Ovary (tissue), 9 donors: ENCODE measurements around the gene NDST1. TPM values are rescaled to one million over a fixed set of nuclear protein-coding genes. Genes with fewer than 3 reads are reported as not detected.
"Not testable (repeated sequence)": the region's sequence is repeated elsewhere in the genome, so short reads cannot be mapped to it uniquely, and the experiment has no call there.

ENCODE experiments used
- DNase-seq, 5 donors: peaks; one replicate each; pipeline ENCODE4 v3.0.0-alpha.2; 2019 to 2020
- H3K27ac ChIP-seq, 2 donors: fragments of 200-600 bp; one replicate each; pipeline versions ENCODE4 v1.5.1 to v1.8.0; 2019 to 2022
- H3K27me3 ChIP-seq: fragments of 200-600 bp; one replicate; pipeline ENCODE4 v1.8.0; 2022
- H3K36me3 ChIP-seq: fragments of 200-600 bp; sonication (generic); one replicate; pipeline ENCODE4 v1.5.1; 2019
- H3K4me1 ChIP-seq: one replicate; pipeline ENCODE4 v1.8.1; 2013; ENCODE audit warnings: mild to moderate bottlenecking, moderate library complexity; ENCODE audit not compliant: insufficient read depth
- H3K4me3 ChIP-seq: fragments of 200-600 bp; sonication (generic); one replicate; pipeline ENCODE4 v1.5.1; 2017
- H3K9me3 ChIP-seq, 2 donors: fragments of 200-600 bp in 1 of 2; sonication (generic) in 1 of 2; one replicate each; pipeline versions ENCODE4 v1.5.1 to v1.8.1; 2013 to 2019; ENCODE audit warnings: mild to moderate bottlenecking in 1 of 2, moderate library complexity in 1 of 2
- EP300 ChIP-seq: sonication (generic); formaldehyde crosslinking; IDR thresholded peaks from one replicate; pipeline ENCODE4 v1.6.1; 2017; ENCODE audit warnings: antibody characterized with exemption
- POLR2A ChIP-seq: fragments of 450-650 bp; IDR thresholded peaks from one replicate; pipeline ENCODE4 v1.6.1; 2017; ENCODE audit warnings: antibody characterized with exemption, mild to moderate bottlenecking, moderate library complexity
- WGBS, 3 donors: extraction: QIAGEN DNeasy Blood & Tissue Kit in 1 of 3; methylation state at CpG; one replicate each; pipeline versions ENCODE4 v1.1.5 to v1.1.7; 2013 to 2017; 5-methylcytosine and 5-hydroxymethylcytosine counted together
- intact Hi-C, 4 donors: fragments of 100-400 bp; cut with DNase I; formaldehyde crosslinking; loops; one replicate each; pipeline versions ENCODE4 v1.11.0 to v1.15.1; 2022 to 2023
- polyA plus RNA-seq, 2 donors: library from polyadenylated mRNA; stranded (reverse); fragments of 200-250 nt in 1 of 2; fragments of 350-450 nt in 1 of 2; fragmentation: Illumina TruSeq in 1 of 2; extraction: RNeasy Lipid Tissue Mini Kit (QIAGEN cat#74804) in 1 of 2; gene quantifications; one replicate each; pipeline ENCODE4 v1.2.3, GENCODE V29; 2013 to 2014
- total RNA-seq, 7 donors: library from RNA; depleted of rRNA in 2 of 7; stranded (reverse); fragments of >200 nt in 2 of 7; fragmentation: NEBNext Ultra II Directional in 3 of 7; extraction: Animal tissue kit (Norgen Biotek cat#: 25700) in 3 of 7; gene quantifications; one replicate each; pipeline versions ENCODE4 v1.1.0 to v1.2.4, GENCODE V29; 2016 to 2023
- TF ChIP-seq, protein P1 (sequence below), 3 donors: fragments of 450-650 bp in 2 of 3; fragments of 200-600 bp in 1 of 3; IDR thresholded peaks; one replicate each; pipeline versions ENCODE4 v1.5.1 to v1.8.0; 2016 to 2022; ENCODE audit warnings: antibody characterized with exemption in 3 of 3, mild to moderate bottlenecking in 1 of 3
- donor health status: DM: no; HTN: no; CAD: no; lungs with moderate emphysema.
- donor health status: DM: no; HTN: no; CAD: no.
- donor health status: Bipolar disorder and iron deficiency.
- donor health status: DM: yes; HTN: yes; CAD: no.
- donor health status: DM: no; HTN: no; CAD: no.
- donor health status: DM: yes; HTN: yes; CAD: no.

The NDST1 gene
- total and polyA plus RNA-seq, 9 donors = 31.0 to 139 (median 90.3) TPM

DNA sequence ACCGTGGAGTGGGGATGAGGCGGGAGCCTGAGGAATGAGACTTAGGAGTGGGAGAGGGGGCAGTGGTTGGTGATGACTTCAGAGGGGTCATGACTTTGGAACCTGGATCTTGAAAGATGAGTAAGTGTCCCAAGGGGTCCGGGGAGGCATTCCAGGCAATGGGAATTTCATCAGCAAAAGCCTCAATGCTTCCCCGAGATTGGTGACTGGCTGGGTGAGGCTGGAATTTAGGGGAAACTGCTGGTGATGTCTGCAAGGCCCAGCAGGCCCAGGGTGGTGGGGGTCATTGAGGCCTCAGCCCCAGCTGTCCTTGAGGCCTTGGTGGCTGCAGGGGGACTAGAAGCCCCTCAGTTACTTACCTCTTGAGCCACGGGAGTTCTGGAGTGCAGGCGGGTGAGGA lies 7.5 kb downstream of the NDST1 start:
- WGBS, 3 donors = 28 to 39% (median 32%) methylated on average over 6 of the region's 6 CpGs
- DNase-seq = peak in 4 of 5 donors; percentile 54 to 83 (median 60)

DNA sequence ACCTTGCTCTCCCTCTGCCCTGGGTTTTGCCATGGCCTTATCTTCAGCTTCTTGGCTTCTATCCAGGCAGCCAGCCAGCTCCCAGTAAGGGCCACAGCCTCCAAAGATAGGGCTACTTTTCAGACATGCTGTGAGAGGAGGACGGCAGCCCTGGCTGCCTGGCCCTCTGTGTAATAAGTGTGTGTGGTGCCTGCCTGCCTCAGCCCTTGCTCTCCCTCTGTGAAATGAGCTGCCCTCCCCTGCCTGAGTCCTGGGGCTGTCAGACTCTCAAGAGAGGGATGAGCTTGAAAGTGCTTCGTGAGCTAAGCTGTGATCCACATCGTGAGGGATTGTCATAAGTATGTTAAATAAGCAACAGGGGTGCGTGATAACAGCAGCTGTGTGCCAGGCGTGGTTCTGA lies 8.1 kb downstream of the NDST1 start:
- TF ChIP-seq, protein P1, sequence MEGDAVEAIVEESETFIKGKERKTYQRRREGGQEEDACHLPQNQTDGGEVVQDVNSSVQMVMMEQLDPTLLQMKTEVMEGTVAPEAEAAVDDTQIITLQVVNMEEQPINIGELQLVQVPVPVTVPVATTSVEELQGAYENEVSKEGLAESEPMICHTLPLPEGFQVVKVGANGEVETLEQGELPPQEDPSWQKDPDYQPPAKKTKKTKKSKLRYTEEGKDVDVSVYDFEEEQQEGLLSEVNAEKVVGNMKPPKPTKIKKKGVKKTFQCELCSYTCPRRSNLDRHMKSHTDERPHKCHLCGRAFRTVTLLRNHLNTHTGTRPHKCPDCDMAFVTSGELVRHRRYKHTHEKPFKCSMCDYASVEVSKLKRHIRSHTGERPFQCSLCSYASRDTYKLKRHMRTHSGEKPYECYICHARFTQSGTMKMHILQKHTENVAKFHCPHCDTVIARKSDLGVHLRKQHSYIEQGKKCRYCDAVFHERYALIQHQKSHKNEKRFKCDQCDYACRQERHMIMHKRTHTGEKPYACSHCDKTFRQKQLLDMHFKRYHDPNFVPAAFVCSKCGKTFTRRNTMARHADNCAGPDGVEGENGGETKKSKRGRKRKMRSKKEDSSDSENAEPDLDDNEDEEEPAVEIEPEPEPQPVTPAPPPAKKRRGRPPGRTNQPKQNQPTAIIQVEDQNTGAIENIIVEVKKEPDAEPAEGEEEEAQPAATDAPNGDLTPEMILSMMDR (IDR thresholded peaks at IDR 0.05) = no peak
- no peak for TF ChIP-seq EP300
- Histone ChIP-seq H3K27me3 (no peaks in the 10 kb centered on the region), H3K36me3 (no peaks in the 10 kb centered on the region), H3K27ac (peak overlapping the region; percentile 17 to 62), H3K4me3 (no peak overlapping the region), H3K9me3 (no peaks in the 10 kb centered on the region), H3K4me1 (peaks cover 40% of the 10 kb centered on the region)
- 26 to 31% (median 26%) methylated on average over 5 of the region's 5 CpGs for WGBS, 3 donors
- DNase-seq = peak in 4 of 5 donors; percentile 52 to 68 (median 60)
- intact Hi-C loops = no loop called here

More for the DNA sequence above, 7.5 kb downstream of the NDST1 start:
- intact Hi-C loops = no loop called here
- H3K36me3 ChIP-seq = no peaks in the 10 kb centered on the region
- H3K9me3 ChIP-seq = no peaks in the 10 kb centered on the region
- H3K27ac ChIP-seq = peak overlapping the region; percentile 62 to 71
- H3K4me1 ChIP-seq = peaks cover 38% of the 10 kb centered on the region
- no peak overlapping the region for H3K4me3 ChIP-seq
- no peaks in the 10 kb centered on the region for H3K27me3 ChIP-seq
- no peak for TF ChIP-seq POLR2A
- TF ChIP-seq, protein P1 (IDR thresholded peaks at IDR 0.05) = no peak
- TF ChIP-seq EP300 = peak; percentile 52

DNA sequence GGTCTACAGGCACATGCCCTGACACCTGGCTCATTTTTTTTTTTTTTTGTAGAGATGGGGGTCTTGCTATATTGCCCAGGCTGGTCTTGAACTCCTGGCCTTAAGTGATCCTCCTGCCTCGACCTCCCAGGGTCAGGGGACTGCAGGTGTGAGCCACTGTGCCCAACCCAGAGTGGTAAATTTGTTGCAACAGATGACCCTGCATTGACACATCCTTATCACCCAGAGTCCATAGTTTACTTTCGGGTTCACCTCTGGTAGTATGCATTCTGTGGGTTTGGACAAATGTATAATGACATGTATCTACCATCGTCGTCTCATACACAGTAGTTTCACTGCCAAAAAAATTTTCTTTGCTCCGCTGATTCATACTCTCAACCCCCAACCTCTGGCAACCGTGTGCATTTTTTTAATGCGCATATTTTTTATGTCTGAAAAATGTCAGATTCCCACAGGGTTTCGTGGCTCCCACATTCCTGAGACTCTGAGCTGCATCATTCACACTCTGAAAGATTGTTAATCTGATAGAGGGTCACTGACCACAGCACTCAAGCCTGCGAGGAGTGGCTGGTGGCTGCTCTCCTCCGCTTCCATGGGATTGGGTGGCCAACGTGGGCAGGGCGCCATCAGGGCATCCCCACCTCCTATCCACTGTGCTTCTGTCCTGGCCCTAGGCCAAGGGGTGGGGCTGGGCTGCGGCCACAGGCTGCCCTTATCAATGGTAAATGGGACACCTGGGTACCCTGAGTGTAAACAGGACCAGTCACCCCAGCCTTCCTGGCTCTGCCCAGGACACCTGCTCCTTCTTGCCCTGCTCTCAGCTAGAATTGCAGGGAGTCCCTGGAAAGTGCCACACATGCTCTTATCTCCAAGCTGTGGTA lies 9.6 kb downstream of the NDST1 start:
- peak in 3 of 5 donors; percentile 64 to 73 (median 72) for DNase-seq
- 15 to 20% (median 15%) methylated on average over 13 of the region's 13 CpGs for WGBS, 3 donors
- intact Hi-C loops = no loop called here

DNA sequence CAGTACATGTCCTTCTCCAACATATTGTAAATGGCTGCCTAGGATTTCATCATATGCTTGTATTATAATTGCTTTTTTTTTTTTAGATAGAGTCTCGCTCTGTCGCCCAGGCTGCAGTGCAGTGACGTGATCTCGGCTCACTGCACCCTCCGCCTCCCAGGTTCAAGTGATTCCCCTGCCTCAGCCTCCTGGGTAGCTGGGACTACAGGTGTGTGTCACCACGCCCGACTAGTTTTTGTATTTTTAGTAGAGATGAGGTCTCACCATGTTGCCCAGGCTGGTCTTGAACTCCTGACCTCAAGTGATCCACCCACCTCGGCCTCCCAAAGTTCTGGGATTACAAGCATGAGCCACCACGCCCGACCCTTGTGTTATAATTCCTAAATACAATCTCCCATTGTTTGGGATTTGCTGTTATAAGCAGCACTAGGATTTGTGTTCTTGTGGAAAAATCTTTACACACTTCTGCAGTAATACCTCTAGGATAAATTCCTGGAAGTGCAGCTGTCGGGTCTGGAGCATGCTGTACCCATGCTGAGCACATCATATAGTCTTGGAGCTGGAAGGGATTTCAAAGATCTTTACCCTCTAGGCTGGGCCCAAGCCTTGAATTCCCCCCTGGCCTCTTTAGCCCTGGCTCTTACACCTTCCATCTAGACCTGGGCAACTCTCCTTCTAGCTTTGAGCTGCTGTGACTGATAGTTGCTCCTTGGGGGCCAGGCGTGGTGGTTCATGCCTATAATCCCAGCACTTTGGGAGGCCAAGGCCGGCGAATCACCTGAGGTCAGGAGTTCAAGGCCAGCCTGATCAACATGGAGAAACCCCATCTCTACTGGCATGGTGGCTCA lies 11.0 kb downstream of the NDST1 start:
- H3K27me3 ChIP-seq, H3K27ac ChIP-seq, H3K36me3 ChIP-seq, intact Hi-C loops, H3K9me3 ChIP-seq, H3K4me3 ChIP-seq, DNase-seq: not testable (repeated sequence)
- H3K4me1 ChIP-seq = peaks cover 26% of the 10 kb centered on the region
- WGBS, 3 donors = 79 to 85% (median 81%) methylated on average over 14 of the region's 14 CpGs

More for the DNA sequence above, 9.6 kb downstream of the NDST1 start:
- Histone ChIP-seq H3K4me1 (peaks cover 28% of the 10 kb centered on the region), H3K4me3 (no peak overlapping the region), H3K27ac (peak overlapping the region in 1 of 2 donors; percentile 28), H3K27me3 (no peaks in the 10 kb centered on the region), H3K36me3 (no peaks in the 10 kb centered on the region), H3K9me3 (no peaks in the 10 kb centered on the region)
- TF ChIP-seq POLR2A (no peak), EP300 (no peak)
- TF ChIP-seq, protein P1 (IDR thresholded peaks at IDR 0.05) = no peak
